ENCODE data around the gene NDUFA8. TPM values are rescaled to one million over a fixed set of nuclear protein-coding genes. Genes with fewer than 3 reads are reported as not detected.

The NDUFA8 gene
- total RNA-seq, 1 donor from 2014 or later = 45.2 TPM

DNA sequence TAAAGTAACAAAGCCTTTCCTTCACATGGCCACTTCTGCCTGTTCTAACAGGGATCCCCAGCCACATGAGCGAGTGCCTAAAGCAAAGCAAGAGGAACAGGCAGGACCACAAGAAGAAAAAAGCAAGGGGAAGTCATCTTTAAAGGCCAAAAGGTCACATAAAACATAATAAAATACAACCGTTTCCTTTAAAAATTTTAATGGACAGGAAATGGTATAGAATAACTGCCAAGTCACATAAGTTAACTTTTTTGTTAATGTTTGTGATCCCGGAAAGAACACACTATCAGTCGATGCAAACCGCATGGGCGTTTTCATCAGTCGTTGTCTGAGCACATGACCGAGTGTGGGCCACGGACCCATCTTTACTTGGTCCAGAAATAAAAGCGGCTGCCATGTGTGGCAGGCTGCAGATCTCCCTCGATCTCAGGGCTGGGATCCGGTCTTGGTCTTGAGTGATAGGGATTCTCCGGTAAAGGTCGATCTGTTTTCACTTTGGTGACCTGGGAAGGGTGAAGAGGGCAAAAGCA lies 15.6 kb downstream of the NDUFA8 start:
- H3K9me3 Mint-ChIP-seq (ENCODE audit: unreplicated experiment) = no peaks in the 10 kb centered on the region
- peaks cover 35% of the 10 kb centered on the region for H3K4me1 Mint-ChIP-seq (ENCODE audit: unreplicated experiment)
- H3K4me3 Mint-ChIP-seq (ENCODE audit: unreplicated experiment) = peak overlapping the region; percentile 22
- TF ChIP-seq, protein P1, sequence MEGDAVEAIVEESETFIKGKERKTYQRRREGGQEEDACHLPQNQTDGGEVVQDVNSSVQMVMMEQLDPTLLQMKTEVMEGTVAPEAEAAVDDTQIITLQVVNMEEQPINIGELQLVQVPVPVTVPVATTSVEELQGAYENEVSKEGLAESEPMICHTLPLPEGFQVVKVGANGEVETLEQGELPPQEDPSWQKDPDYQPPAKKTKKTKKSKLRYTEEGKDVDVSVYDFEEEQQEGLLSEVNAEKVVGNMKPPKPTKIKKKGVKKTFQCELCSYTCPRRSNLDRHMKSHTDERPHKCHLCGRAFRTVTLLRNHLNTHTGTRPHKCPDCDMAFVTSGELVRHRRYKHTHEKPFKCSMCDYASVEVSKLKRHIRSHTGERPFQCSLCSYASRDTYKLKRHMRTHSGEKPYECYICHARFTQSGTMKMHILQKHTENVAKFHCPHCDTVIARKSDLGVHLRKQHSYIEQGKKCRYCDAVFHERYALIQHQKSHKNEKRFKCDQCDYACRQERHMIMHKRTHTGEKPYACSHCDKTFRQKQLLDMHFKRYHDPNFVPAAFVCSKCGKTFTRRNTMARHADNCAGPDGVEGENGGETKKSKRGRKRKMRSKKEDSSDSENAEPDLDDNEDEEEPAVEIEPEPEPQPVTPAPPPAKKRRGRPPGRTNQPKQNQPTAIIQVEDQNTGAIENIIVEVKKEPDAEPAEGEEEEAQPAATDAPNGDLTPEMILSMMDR (IDR thresholded peaks at IDR 0.05; ENCODE audit: unreplicated experiment) = no peak
- peaks cover 18% of the 10 kb centered on the region for H3K36me3 Mint-ChIP-seq (ENCODE audit: low read depth, unreplicated experiment)
- DNase-seq (ENCODE audit: low spot score) = no peak
- H3K27ac Mint-ChIP-seq (ENCODE audit: unreplicated experiment) = no peak overlapping the region
- H3K27me3 Mint-ChIP-seq (ENCODE audit: unreplicated experiment) = peaks cover 3% of the 10 kb centered on the region

DNA sequence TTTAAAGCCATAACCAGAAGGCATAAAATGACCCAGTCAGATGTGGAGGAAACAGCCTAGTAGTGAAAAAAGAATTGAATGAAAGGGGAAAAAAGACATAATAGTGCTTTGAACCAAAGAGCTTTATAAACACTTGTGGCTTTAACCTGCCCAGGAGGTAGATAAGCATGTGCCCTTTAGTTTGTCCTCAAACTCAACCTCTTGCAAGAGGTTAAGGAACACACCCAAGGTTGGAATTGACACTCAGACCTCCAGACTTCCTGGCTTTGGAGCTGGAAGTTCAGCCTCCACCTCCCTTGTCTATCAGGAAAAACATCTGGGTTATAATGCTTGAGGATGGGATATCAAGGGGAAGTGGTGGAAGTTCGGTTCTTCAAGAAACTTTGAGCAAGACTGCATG lies 16.3 kb downstream of the NDUFA8 start:
- Mint-ChIP-seq H3K4me1 (ENCODE audit: unreplicated experiment) (peaks cover 40% of the 10 kb centered on the region), H3K27me3 (ENCODE audit: unreplicated experiment) (peaks cover 3% of the 10 kb centered on the region), H3K27ac (ENCODE audit: unreplicated experiment) (no peak overlapping the region), H3K9me3 (ENCODE audit: unreplicated experiment) (no peaks in the 10 kb centered on the region), H3K36me3 (ENCODE audit: low read depth, unreplicated experiment) (peaks cover 18% of the 10 kb centered on the region), H3K4me3 (ENCODE audit: unreplicated experiment) (peak overlapping the region; percentile 22)
- TF ChIP-seq, protein P1 (IDR thresholded peaks at IDR 0.05; ENCODE audit: unreplicated experiment) = no peak
- DNase-seq (ENCODE audit: low spot score) = no peak

DNA sequence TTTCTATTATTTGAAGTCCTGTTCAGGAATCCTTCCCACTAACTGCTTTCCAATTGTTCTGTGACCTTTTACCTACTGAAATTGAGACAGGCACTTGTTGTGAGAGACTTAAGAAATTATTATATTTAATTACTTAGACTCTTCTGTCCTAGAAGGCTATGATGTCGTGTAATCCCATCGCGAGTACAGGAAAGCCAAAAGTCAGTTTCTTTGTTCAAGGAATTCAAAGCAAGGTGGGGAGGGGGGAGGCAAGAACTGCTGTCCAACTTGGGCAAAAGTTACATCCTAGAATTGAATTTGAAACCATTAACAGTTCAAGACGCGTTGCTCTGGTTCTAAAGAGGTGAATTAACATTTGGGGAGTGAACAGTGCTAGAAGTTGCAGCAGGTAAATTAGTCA lies 17.9 kb downstream of the NDUFA8 start:
- peaks cover 14% of the 10 kb centered on the region for H3K36me3 Mint-ChIP-seq (ENCODE audit: low read depth, unreplicated experiment)
- peaks cover 3% of the 10 kb centered on the region for H3K27me3 Mint-ChIP-seq (ENCODE audit: unreplicated experiment)
- TF ChIP-seq, protein P1 (IDR thresholded peaks at IDR 0.05; ENCODE audit: unreplicated experiment) = no peak
- H3K4me1 Mint-ChIP-seq (ENCODE audit: unreplicated experiment) = peaks cover 40% of the 10 kb centered on the region
- no peak for DNase-seq (ENCODE audit: low spot score)
- no peaks in the 10 kb centered on the region for H3K9me3 Mint-ChIP-seq (ENCODE audit: unreplicated experiment)
- H3K27ac Mint-ChIP-seq (ENCODE audit: unreplicated experiment) = no peak overlapping the region
- H3K4me3 Mint-ChIP-seq (ENCODE audit: unreplicated experiment) = no peak overlapping the region

DNA sequence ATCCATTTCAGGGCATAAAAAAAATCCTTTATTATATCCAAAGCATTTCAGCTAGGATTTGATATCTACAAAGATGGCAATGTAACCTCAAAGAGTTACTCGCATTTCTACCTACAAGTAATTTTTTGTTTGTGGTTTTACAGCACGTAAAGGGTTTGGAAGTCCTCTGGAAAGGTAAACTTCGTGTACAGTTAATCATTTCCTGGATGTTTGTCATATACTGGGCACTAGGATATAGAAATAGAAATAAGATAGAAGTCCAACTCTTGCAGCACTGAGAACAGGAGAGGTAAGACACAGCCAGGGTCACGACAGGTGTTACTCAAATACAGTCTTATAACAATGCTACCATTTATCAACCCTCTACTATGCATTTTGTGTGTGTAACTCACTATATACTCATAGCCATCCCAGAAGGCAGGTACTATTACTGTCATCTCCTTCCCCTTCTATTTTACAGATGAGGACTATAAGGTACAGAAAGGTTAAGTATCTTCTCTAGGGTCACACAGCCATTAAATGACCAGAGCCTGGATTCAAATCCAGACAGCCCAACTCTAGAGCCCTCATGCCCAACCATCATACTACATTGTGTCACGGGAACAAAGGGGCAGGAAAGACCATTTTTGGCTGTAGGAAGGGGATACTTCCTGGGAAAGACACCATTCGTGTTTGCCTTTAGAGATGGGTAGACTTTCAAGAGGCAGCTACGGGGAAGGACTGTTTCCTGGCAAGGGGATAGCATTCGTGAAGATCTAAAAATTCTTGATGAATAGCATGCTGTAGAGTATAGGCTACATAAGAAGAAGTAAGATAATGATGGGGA lies 19.0 kb downstream of the NDUFA8 start:
- Mint-ChIP-seq H3K9me3 (ENCODE audit: unreplicated experiment) (no peaks in the 10 kb centered on the region), H3K4me3 (ENCODE audit: unreplicated experiment) (no peak overlapping the region), H3K27ac (ENCODE audit: unreplicated experiment) (peak overlapping the region; percentile 71), H3K27me3 (ENCODE audit: unreplicated experiment) (peaks cover 3% of the 10 kb centered on the region), H3K4me1 (ENCODE audit: unreplicated experiment) (peaks cover 40% of the 10 kb centered on the region), H3K36me3 (ENCODE audit: low read depth, unreplicated experiment) (peaks cover 14% of the 10 kb centered on the region)
- DNase-seq (ENCODE audit: low spot score) = no peak
- TF ChIP-seq, protein P1 (IDR thresholded peaks at IDR 0.05; ENCODE audit: unreplicated experiment) = no peak

Data from endothelial cell (in vitro differentiated cells).